ENCODE data around the gene CDKN3. TPM values are rescaled to one million over a fixed set of nuclear protein-coding genes. Genes with fewer than 3 reads are reported as not detected.
"Not testable (repeated sequence)": the region's sequence is repeated elsewhere in the genome, so short reads cannot be mapped to it uniquely, and the experiment has no call there.

The CDKN3 gene
- total and polyA plus RNA-seq, 9 donors, result 0.56 to 3.1 (median 2.2) TPM

GRCh38 chr14:54438703-54439102 is 41.9 kb downstream of the CDKN3 start:
- no peak overlapping the region for H3K27ac ChIP-seq
- no peak for TF ChIP-seq CTCF (IDR thresholded peaks at IDR 0.05)
- no peak for TF ChIP-seq POLR2A (IDR thresholded peaks at IDR 0.05)
- TF ChIP-seq EP300 (IDR thresholded peaks at IDR 0.05), result no peak
- intact Hi-C loops (cut with DNase I), result no loop called here
- H3K4me1 ChIP-seq (ENCODE audit: insufficient read depth), result peaks cover 8% of the 10 kb centered on the region
- no peak for DNase-seq
- WGBS, 3 donors, result 89 to 90% (median 89%) methylated on average over 4 of the region's 4 CpGs
- H3K27me3 ChIP-seq, result no peaks in the 10 kb centered on the region
- H3K4me3 ChIP-seq, result no peak overlapping the region
- H3K36me3 ChIP-seq, result no peaks in the 10 kb centered on the region
- H3K9me3 ChIP-seq, result no peaks in the 10 kb centered on the region

GRCh38 chr14:54440037-54440436 is 43.2 kb downstream of the CDKN3 start:
- WGBS, 3 donors, result 54 to 61% (median 54%) methylated on average over 7 of the region's 7 CpGs
- Histone ChIP-seq H3K27me3 (no peaks in the 10 kb centered on the region), H3K36me3 (no peaks in the 10 kb centered on the region), H3K27ac (no peak overlapping the region), H3K9me3 (no peaks in the 10 kb centered on the region), H3K4me3 (peak overlapping the region; percentile 80), H3K4me1 (ENCODE audit: insufficient read depth) (peaks cover 8% of the 10 kb centered on the region)
- DNase-seq, result no peak
- intact Hi-C loops (cut with DNase I), result no loop called here
- TF ChIP-seq CTCF (IDR thresholded peaks at IDR 0.05), result no peak
- no peak for TF ChIP-seq EP300 (IDR thresholded peaks at IDR 0.05)
- TF ChIP-seq POLR2A (IDR thresholded peaks at IDR 0.05), result no peak

- Histone ChIP-seq H3K36me3 (no peaks in the 10 kb centered on the region), H3K27ac (peak overlapping the region; percentile 84 to 97), H3K4me1 (ENCODE audit: insufficient read depth) (peaks cover 8% of the 10 kb centered on the region), H3K9me3 (no peaks in the 10 kb centered on the region), H3K4me3 (peak overlapping the region; percentile 80), H3K27me3 (no peaks in the 10 kb centered on the region)
- 0 to 1% (median 0%) methylated on average over 5 of the region's 5 CpGs for WGBS, 3 donors
- TF ChIP-seq CTCF (IDR thresholded peaks at IDR 0.05), result no peak
- intact Hi-C loops (cut with DNase I), result no loop called here
- no peak for DNase-seq
Observed at GRCh38 chr14:54440476-54440872, 43.7 kb downstream of the CDKN3 start.

DNA sequence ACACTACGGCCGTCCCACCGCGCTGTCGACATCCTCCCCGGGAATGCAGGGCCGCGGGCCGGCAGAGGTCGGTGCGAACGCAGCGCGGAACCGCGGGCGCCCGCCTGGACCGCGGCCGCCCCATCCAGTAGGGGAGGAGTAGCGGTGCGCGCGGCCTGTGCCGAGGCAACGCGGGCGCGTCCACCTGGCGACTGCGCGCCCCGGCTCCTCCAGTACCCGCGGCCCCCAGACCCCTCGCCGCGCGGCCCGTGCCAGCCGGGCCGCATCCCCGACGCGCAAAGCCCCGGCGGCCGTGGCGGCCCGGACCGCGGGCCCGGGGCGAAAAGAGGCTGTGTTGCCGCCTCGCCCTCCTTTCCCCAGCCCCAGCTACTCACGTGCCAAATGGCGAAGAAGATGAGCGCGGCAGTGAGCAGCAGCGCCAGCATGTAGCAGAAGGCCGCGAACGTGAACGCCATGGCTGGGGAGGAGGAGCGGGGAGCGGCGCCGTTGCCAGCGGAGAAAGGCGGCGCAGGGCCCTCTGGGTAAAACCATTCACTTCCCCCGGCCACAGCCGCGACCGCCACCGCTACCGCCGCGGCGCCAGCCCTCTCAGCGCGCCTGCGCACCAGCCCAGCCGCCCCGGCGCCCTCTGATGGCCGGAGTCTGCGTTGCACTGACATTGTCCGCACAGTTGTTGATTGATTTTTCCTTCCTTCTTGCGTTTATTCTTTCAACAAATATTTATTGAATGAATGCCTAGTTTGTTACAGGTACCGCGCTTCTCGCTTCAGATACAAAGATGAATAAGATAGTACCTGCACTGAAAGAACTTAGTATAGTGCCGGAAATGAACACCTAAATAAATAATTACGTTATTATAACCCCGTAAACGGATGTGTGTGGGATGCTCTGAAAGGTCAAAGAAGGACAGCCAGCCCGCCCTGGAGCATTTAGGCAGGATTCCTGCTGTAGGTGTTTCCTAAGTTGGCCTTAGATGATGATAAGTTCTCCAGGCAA is 44.4 kb downstream of the CDKN3 start, which contains the start of gene CNIH1:
CNIH1 (minus strand) TSS at position 502 of the 996 bp plus-strand sequence; CDS start at position 455, 47 bp downstream.
- H3K9me3 ChIP-seq, result no peaks in the 10 kb centered on the region
- peak within 1 kb of the TSS; percentile 80 for H3K4me3 ChIP-seq
- H3K27ac ChIP-seq, result peak within 1 kb of the TSS; percentile 84 to 97
- intact Hi-C loops (cut with DNase I), result loop anchor here in 1 of 4 donors (1.0 kb wide), 1 partner anchor 48 kb away; no protein-coding TSS in a partner anchor
- TF ChIP-seq CTCF (IDR thresholded peaks at IDR 0.05) (peak; percentile 85 to 99 (median 95)), POLR2A (IDR thresholded peaks at IDR 0.05) (no peak)
- DNase-seq, result peak; percentile 88 to 95 (median 92)
- peaks cover 10% of the 10 kb centered on the region for H3K4me1 ChIP-seq (ENCODE audit: insufficient read depth)
- no peaks in the 10 kb centered on the region for H3K27me3 ChIP-seq
- WGBS, 3 donors, result 0% methylated on average over 72 to 100 of the region's 100 CpGs
- H3K36me3 ChIP-seq, result no peaks in the 10 kb centered on the region

- peak in 1 of 5 donors; percentile 22 for DNase-seq
- H3K36me3 ChIP-seq; H3K4me1 ChIP-seq (ENCODE audit: insufficient read depth); H3K9me3 ChIP-seq; H3K4me3 ChIP-seq; H3K27ac ChIP-seq; H3K27me3 ChIP-seq; intact Hi-C loops (cut with DNase I): not testable (repeated sequence)
- 90 to 97% (median 96%) methylated on average over 15 to 22 of the region's 23 CpGs for WGBS, 3 donors
Observed at GRCh38 chr14:54442961-54443360, 46.2 kb downstream of the CDKN3 start.
